Neural progenitor cell (in vitro differentiated cells): ENCODE measurements around the gene RGS8. TPM values are rescaled to one million over a fixed set of nuclear protein-coding genes. Genes with fewer than 3 reads are reported as not detected.

ENCODE experiments used
- DNase-seq: peaks from one replicate; pipeline ENCODE4 v3.0.0-alpha.2; 2016; ENCODE audit warnings: low spot score
- H2AFZ ChIP-seq: fragments of 200-600 bp; sonication (generic); replicated peaks from 2 replicates; pipeline ENCODE4 v1.6.1; 2016; ENCODE audit warnings: antibody characterized with exemption
- H3F3A ChIP-seq: fragments of 200-600 bp; sonication (generic); 2 replicates; pipeline ENCODE4 v1.6.1; 2016; ENCODE audit warnings: antibody characterized with exemption, low read depth
- H3K27ac ChIP-seq: fragments of 200-600 bp; sonication (generic); 2 replicates; pipeline ENCODE4 v1.5.1; 2016; ENCODE audit warnings: mild to moderate bottlenecking
- H3K27me3 ChIP-seq: fragments of 200-600 bp; sonication (generic); 2 replicates; pipeline ENCODE4 v1.6.1; 2016; ENCODE audit warnings: mild to moderate bottlenecking, moderate library complexity
- H3K36me3 ChIP-seq: fragments of 200-600 bp; sonication (generic); 2 replicates; pipeline ENCODE4 v1.5.1; 2016
- H3K4me1 ChIP-seq: fragments of 200-600 bp; sonication (generic); 2 replicates; pipeline ENCODE4 v1.6.1; 2016; ENCODE audit warnings: mixed run types
- H3K4me2 ChIP-seq: fragments of 200-600 bp; sonication (generic); 2 replicates; pipeline ENCODE4 v1.6.1; 2016
- H3K4me3 ChIP-seq: fragments of 200-600 bp; sonication (generic); 2 replicates; pipeline ENCODE4 v1.5.1; 2016
- H3K79me2 ChIP-seq: fragments of 200-600 bp; sonication (generic); 2 replicates; pipeline ENCODE4 v1.6.1; 2016; ENCODE audit warnings: low read depth
- H3K9ac ChIP-seq: fragments of 200-600 bp; sonication (generic); 2 replicates; pipeline ENCODE4 v1.6.1; 2016
- H3K9me3 ChIP-seq: fragments of 200-600 bp; sonication (generic); 2 replicates; pipeline ENCODE4 v1.5.1; 2016; ENCODE audit warnings: low read depth
- H4K20me1 ChIP-seq: fragments of 200-600 bp; sonication (generic); 2 replicates; pipeline ENCODE4 v1.6.1; 2016; ENCODE audit warnings: low read depth
- H3K27ac Mint-ChIP-seq: 3 replicates; pipeline ENCODE4 v1.8.0; 2021; ENCODE audit warnings: mixed read lengths
- H3K27me3 Mint-ChIP-seq: 2 replicates; pipeline ENCODE4 v1.8.0; 2022; ENCODE audit warnings: low read depth, mild to moderate bottlenecking, inconsistent platforms, moderate library complexity, mixed read lengths; ENCODE audit not compliant: insufficient read depth
- H3K36me3 Mint-ChIP-seq: 3 replicates; pipeline ENCODE4 v1.8.0; 2021; ENCODE audit warnings: mixed read lengths
- H3K4me1 Mint-ChIP-seq: 3 replicates; pipeline ENCODE4 v1.8.0; 2021; ENCODE audit warnings: mixed read lengths
- H3K4me3 Mint-ChIP-seq: 3 replicates; pipeline ENCODE4 v1.8.0; 2021; ENCODE audit warnings: mild to moderate bottlenecking, moderate library complexity, mixed read lengths
- H3K9me3 Mint-ChIP-seq: 3 replicates; pipeline ENCODE4 v1.8.0; 2020; ENCODE audit warnings: mixed read lengths
- CTCF ChIP-seq: fragments of 200-600 bp; sonication (generic); IDR thresholded peaks from 2 replicates; pipeline ENCODE4 v1.5.1; 2017; ENCODE audit warnings: antibody characterized with exemption, mild to moderate bottlenecking
- EZH2 ChIP-seq: fragments of 200-600 bp; sonication (generic); IDR thresholded peaks from 2 replicates; pipeline ENCODE4 v1.6.1; 2017; ENCODE audit warnings: antibody characterized with exemption, mild to moderate bottlenecking, moderate library complexity
- EZH2phosphoT487 ChIP-seq: fragments of 200-600 bp; sonication (generic); IDR thresholded peaks from 2 replicates; pipeline ENCODE4 v1.6.1; 2017; ENCODE audit warnings: antibody characterized with exemption
- total RNA-seq: library from RNA; depleted of rRNA; stranded (reverse); fragments of >200 nt; gene quantifications from 2 replicates; pipeline ENCODE4 v1.2.3, GENCODE V29; 2015; ENCODE audit warnings: low replicate concordance

The RGS8 gene
- total RNA-seq, 1 donor from 2014 or later: 0.99 TPM

DNA sequence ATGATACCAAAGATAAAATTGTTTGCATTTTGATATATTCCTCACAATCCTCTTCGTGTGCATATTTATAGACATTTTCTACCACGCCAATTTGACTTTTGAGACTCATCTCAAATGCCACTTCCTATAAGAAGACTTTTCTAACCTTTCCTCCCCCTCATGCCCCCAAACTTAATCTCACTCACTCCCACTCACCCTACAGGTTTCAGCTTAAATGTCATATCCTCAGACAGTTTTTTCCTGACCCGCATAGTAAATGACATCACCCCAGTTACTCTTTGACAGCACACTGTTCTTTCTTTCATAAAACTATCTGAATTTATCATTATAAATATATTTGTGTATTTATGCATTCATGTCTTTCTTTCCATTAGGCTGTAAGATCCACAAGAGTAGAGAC is 29.6 kb upstream of the RGS8 start:
- H3K4me3 ChIP-seq: no peak overlapping the region
- no peaks in the 10 kb centered on the region for H3F3A ChIP-seq
- no peak for DNase-seq
- Mint-ChIP-seq H3K9me3 (no peaks in the 10 kb centered on the region), H3K27me3 (no peaks in the 10 kb centered on the region), H3K27ac (no peak overlapping the region), H3K4me3 (no peak overlapping the region), H3K36me3 (no peaks in the 10 kb centered on the region), H3K4me1 (peaks cover under 1% of the 10 kb centered on the region)
- no peaks in the 10 kb centered on the region for H3K9me3 ChIP-seq
- H3K9ac ChIP-seq: no peak overlapping the region
- no peaks in the 10 kb centered on the region for H3K36me3 ChIP-seq
- TF ChIP-seq EZH2phosphoT487 (no peak), EZH2 (no peak), CTCF (no peak)
- H3K4me1 ChIP-seq: no peaks in the 10 kb centered on the region
- H2AFZ ChIP-seq: no peak overlapping the region
- H4K20me1 ChIP-seq: no peaks in the 10 kb centered on the region
- no peak overlapping the region for H3K27ac ChIP-seq
- no peak overlapping the region for H3K4me2 ChIP-seq
- no peaks in the 10 kb centered on the region for H3K79me2 ChIP-seq
- no peaks in the 10 kb centered on the region for H3K27me3 ChIP-seq

DNA sequence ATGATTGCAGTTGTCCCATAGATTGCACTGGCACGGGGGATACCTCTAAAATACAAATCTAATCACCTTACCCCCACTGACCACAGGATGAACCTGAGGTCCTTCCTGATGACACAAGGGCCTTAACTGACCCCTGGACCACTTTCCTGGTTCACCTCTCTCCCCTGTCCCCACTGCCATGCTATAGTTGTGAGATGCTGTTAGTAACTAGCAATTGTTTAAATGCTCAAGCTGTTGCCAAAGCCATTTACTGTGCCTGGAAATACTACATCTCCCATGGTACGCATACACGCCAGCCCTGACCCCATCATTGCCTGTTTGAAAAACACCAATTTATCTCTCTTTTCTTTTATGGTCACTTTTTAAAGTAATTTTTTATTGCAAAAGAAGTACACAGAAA is 29.1 kb upstream of the RGS8 start:
- no peak for DNase-seq
- Histone ChIP-seq H3K79me2 (no peaks in the 10 kb centered on the region), H3K9ac (no peak overlapping the region), H3K9me3 (no peaks in the 10 kb centered on the region), H3K4me2 (no peak overlapping the region), H3K27ac (no peak overlapping the region), H2AFZ (no peak overlapping the region), H3K36me3 (no peaks in the 10 kb centered on the region), H3F3A (no peaks in the 10 kb centered on the region), H3K4me3 (no peak overlapping the region), H3K4me1 (no peaks in the 10 kb centered on the region), H4K20me1 (no peaks in the 10 kb centered on the region), H3K27me3 (no peaks in the 10 kb centered on the region)
- H3K4me3 Mint-ChIP-seq: no peak overlapping the region
- no peaks in the 10 kb centered on the region for H3K36me3 Mint-ChIP-seq
- H3K4me1 Mint-ChIP-seq: peaks cover 3% of the 10 kb centered on the region
- H3K9me3 Mint-ChIP-seq: no peaks in the 10 kb centered on the region
- TF ChIP-seq EZH2: no peak
- no peak for TF ChIP-seq CTCF
- TF ChIP-seq EZH2phosphoT487: no peak
- H3K27me3 Mint-ChIP-seq: no peaks in the 10 kb centered on the region
- H3K27ac Mint-ChIP-seq: no peak overlapping the region

DNA sequence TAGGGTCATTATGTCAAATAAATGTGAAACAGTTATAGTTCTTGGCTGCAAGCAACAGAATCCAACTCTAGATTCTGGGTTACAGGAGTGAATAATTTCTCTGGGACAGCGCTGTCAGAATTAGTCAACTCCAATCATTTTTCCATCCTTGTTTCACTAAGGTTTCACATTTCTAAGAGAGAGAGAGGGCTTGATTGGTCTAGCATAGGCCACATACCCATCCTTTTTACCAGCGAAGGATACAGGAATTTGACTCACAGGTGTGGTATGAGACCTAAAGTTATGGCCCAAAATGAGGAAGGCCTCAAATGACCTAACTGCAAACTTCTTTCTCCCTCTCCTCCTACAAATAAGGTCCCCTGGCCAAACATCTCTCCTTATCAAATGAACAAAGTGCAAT is 25.5 kb upstream of the RGS8 start:
- Mint-ChIP-seq H3K4me3 (no peak overlapping the region), H3K36me3 (no peaks in the 10 kb centered on the region), H3K9me3 (no peaks in the 10 kb centered on the region), H3K27me3 (peaks cover 3% of the 10 kb centered on the region), H3K4me1 (peaks cover 3% of the 10 kb centered on the region), H3K27ac (no peak overlapping the region)
- TF ChIP-seq CTCF (no peak), EZH2phosphoT487 (no peak), EZH2 (no peak)
- no peaks in the 10 kb centered on the region for H4K20me1 ChIP-seq
- H3K4me2 ChIP-seq: no peak overlapping the region
- no peak for DNase-seq
- H2AFZ ChIP-seq: no peak overlapping the region
- no peaks in the 10 kb centered on the region for H3F3A ChIP-seq
- no peaks in the 10 kb centered on the region for H3K36me3 ChIP-seq
- no peaks in the 10 kb centered on the region for H3K9me3 ChIP-seq
- H3K9ac ChIP-seq: no peak overlapping the region
- no peaks in the 10 kb centered on the region for H3K27me3 ChIP-seq
- H3K4me3 ChIP-seq: no peak overlapping the region
- H3K79me2 ChIP-seq: no peaks in the 10 kb centered on the region
- H3K4me1 ChIP-seq: no peaks in the 10 kb centered on the region
- no peak overlapping the region for H3K27ac ChIP-seq
